ENCODE measurements around the gene COA1. TPM values are rescaled to one million over a fixed set of nuclear protein-coding genes. Genes with fewer than 3 reads are reported as not detected.
A peak's percentile ranks its signal among the peaks of the same experiment; 100 is the strongest.
"Not testable (repeated sequence)": the region's sequence is repeated elsewhere in the genome, so short reads cannot be mapped to it uniquely, and the experiment has no call there.

Gene COA1
- total RNA-seq, 1 donor from 2014 or later, result 42.9 TPM

DNA sequence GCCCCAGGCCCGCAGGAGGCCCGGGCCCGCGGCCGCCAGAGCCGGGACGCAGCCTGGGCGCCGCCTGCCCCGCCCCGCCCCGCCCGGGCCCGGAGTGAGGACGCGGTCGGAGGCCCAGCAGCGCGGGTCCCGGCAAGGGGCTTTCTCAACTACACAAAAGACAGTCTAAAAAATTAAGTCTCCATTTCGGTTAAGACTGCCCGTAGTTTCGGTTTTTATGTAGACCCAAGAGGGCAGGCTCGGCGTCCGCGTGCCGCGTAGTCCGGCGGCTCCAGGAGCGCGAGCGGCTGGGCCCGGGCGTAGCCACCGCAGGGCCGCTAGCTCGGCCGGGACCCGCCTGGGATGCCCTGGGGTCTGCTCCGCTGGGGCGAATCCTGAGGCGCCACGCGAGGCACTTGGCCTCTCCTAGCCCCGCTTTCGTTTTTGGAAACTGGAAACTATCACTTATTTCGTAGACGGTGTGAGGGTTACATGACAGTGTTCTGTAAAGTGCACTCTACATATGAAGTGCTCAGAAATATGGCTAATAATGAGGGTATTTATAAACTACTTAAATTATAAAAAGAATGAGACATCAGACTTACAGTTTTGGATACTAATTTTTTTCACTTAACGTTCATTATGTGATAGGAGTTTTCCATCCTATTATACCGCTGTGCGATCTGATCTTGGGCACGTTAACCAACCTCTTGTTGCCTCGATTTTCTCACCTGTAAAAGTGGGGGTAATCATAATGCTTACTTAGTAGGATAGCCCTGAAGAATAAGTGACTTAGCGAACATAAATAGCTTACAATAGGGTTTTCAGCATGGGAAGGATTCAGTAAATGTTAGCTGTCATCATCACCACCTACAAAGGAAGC is 29.7 kb upstream of the COA1 start:
- DNase-seq (ENCODE audit: low spot score), result no peak

- peak; percentile 93 for DNase-seq (ENCODE audit: low spot score)
Measured at GRCh38 chr7:43758029-43758821, 28.9 kb upstream of the COA1 start, which contains the start of gene BLVRA. TSS of gene BLVRA (plus strand) at chr7:43758680. CDS start at chr7:43771159, 12,479 bp downstream.

DNA sequence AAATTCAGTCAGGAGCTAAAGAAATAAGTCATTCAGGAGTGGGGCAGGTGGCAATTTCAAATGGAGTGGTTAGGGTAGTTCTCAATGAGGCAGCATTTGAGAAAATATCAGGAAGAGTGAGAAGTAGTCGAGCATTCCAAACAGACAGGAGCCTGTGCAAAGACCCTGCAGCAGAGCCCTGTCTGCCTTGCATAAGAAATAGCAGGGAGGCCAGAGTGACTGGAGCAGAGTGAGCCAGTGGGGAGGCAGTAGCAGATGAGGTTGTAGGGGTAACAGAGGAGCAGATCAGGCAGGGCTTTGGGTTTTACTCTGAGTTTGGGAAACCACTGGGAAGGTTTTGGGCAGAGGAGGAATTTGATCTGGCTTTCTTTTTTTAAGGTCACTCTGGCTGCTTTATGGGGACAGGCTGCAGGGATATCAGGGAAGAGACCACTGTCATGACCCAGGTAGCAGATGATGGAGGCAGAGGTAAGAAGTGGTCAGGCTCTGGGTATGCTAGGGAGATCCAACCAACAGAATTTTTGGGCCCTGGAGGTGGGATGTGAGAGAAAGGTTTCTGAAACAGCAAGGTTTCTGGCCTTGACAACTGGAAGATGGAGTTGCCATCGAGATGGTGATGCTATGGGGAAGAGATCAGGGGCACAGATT is 27.9 kb upstream of the COA1 start:
- DNase-seq (ENCODE audit: low spot score), result peak; percentile 28

GRCh38 chr7:43756368-43757072 is 27.2 kb upstream of the COA1 start:
- DNase-seq (ENCODE audit: low spot score), result peak; percentile 20

- DNase-seq (ENCODE audit: low spot score), result peak; percentile 39
Measured at GRCh38 chr7:43754596-43754995, 25.3 kb upstream of the COA1 start.

- DNase-seq (ENCODE audit: low spot score), result no peak
Measured at GRCh38 chr7:43753843-43754242, 24.5 kb upstream of the COA1 start.

- DNase-seq (ENCODE audit: low spot score), result no peak
Measured at GRCh38 chr7:43753271-43753810, 24.0 kb upstream of the COA1 start.

GRCh38 chr7:43752411-43752810 is 23.1 kb upstream of the COA1 start:
- peak; percentile 39 for DNase-seq (ENCODE audit: low spot score)

- peak; percentile 71 for DNase-seq (ENCODE audit: low spot score)
Measured at GRCh38 chr7:43750016-43750887, 20.9 kb upstream of the COA1 start.

- peak; percentile 55 for DNase-seq (ENCODE audit: low spot score)
Measured at GRCh38 chr7:43749383-43749940, 20.1 kb upstream of the COA1 start.

DNA sequence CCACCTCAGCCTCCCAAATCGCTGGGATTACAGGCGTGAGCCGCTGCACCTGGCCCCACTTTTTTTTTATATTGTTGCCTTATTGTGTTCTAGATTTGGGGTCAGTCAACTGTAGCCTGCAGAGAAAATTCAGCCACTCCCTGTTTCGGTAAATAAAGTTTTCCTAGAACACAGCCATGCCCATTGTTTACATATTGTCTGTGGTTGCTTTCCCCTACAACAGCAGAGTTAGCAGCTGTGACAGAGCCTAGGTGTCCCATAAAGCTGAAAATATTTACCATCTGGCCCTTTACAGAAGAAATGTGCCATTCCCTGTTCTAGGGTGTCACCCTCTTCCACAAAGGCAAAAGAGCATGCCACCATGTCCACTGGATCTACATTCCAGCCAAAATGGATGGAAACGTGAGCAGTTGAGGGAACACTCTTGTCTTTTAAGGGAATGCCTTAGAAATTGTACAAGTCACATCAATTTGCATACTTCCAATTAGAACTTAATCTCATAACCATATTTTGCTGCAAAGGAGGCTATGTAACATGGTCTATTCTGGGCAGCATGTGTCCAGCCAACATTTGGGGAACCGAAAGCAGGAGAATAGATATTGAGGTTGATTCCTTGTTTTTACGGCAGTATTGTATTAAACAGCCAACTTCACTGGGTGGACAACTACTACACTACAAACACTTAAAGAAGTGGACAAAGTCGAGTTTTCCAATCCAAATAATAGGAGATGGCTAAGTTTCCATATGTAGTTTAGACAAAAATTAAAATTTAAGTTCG is 18.2 kb upstream of the COA1 start:
- DNase-seq (ENCODE audit: low spot score), result no peak

- DNase-seq (ENCODE audit: low spot score), result no peak
Measured at GRCh38 chr7:43742692-43743091, 13.4 kb upstream of the COA1 start.

- no peak for DNase-seq (ENCODE audit: low spot score)
Measured at GRCh38 chr7:43737467-43738127, 8.3 kb upstream of the COA1 start.

DNA sequence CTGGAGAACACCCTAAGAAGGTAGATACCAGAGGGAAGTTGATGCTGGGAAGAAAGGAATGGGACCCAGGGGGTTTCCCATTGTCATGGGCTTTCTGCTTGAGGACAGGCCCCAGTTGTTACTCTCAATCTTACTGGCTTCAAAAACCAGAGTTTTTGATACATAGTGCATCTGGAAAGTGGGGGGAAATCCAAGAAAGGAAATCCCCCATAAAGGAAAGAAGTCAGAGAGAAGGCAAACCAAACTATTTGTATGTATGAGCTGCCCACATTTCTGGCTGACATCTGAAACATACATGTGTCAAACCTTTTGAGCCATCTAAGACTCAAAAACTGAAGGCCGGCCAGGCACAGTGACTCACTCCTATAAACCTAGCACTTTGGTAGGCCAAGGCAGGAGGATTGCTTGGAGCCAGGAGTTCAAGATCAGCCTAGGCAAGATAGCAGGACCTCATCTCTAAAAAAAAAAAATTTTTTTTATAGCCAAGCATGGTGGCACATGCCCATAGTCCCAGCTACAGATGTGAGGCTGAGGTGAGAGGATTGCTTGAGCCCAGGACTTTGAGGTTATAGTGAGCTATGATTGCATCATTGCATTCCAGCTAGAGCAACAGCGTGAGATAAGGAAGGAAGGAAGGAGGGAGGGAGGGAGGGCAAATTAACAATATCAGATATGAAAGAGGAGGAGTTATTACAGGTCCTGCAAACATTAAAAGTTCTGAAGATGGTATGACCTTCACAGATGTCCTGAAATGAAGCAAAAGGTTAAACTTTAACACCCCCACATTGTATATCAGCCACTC is 6.7 kb upstream of the COA1 start:
- DNase-seq (ENCODE audit: low spot score), result no peak

DNA sequence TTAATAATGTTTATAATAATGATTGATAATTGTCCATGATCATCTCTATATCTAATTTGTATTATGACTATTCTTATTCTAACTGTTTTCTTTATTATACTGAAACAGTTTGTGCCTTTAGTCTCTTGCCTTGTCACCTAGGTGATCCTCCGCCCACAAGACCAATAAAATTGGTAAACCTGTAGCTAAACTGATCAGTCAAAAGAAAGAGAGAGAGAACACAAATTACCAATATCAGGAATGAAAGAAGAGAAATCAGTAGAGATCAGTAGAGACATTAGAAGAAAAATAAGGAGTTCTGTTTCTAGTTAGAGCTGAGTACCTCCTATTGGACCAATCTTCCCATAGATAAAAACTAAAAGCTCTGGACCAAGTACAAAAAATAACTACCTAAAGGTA is 6.1 kb upstream of the COA1 start:
- DNase-seq (ENCODE audit: low spot score), result no peak

DNA sequence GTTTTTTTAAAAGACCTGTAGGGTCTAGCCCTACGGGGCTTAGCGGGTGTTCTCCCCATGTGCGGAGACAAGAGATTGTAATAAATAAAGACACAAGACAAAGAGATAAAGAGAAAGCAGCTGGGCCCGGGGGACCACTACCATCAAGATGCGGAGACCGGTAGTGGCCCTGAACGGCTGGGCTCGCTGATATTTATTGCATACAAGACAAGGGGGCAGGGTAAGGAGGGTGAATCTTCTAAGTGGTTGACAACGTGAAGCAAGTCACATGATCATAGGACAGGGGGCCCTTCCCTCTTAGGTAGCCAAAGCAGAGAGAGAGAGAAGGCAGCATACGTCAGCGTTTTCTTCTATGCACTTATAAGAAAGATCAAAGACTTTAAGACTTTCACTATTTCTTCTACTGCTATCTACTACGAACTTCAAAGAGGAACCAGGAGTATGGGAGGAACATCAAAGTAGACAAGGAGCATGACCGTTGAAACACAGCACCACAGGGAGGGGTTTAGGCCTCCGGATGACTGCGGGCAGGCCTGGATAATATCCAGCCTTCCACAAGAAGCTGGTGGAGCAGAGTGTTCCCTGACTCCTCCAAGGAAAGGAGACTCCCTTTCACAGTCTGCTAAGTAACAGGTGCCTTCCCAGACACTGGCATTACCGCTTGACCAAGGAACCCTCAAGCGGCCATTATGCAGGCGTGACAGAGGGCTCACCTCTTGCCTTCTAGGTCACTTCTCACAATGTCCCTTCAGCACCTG is 5.4 kb upstream of the COA1 start:
- DNase-seq (ENCODE audit: low spot score), result not testable (repeated sequence)

GRCh38 chr7:43731494-43731893 is 2.2 kb upstream of the COA1 start:
- DNase-seq (ENCODE audit: low spot score), result not testable (repeated sequence)

Measured in mesenteric fat pad (tissue), 1 donor.